Measurements from ENCODE around the gene LPAR6. TPM values are rescaled to one million over a fixed set of nuclear protein-coding genes. Genes with fewer than 3 reads are reported as not detected.

LPAR6 gene
- total and polyA plus RNA-seq, 2 of the 13 experiments (the other 11 are each of a cell fraction or from before 2014, with no cell fraction given), result 24.4 to 149 TPM

GRCh38 chr13:48391257-48391656 is 21.7 kb downstream of the LPAR6 start:
- Histone ChIP-seq H3K27ac (ENCODE audit: extremely low read length, insufficient read depth, low read length) (no peak overlapping the region), H3K4me2 (ENCODE audit: low read depth, low read length) (no peak overlapping the region), H3K9ac (ENCODE audit: insufficient read depth, low read depth, low read length) (no peak overlapping the region), H3K36me3 (replicated peaks in 1 of 2; ENCODE audit: control insufficient read depth in 1 of 2, insufficient read depth in 2 of 2, low read length in 2 of 2) (0 out of 5 replicates have a peak, but pooled peaks cover 0 to 2% of the 10 kb centered on the region in 2 experiments), H3K79me2 (ENCODE audit: insufficient read depth, low read length) (no peaks in the 10 kb centered on the region), H3K27me3 (ENCODE audit: control insufficient read depth in 1 of 2, insufficient read depth in 2 of 2, low read length in 2 of 2) (no peaks in the 10 kb centered on the region), H3K4me1 (ENCODE audit: insufficient read depth, low read length) (peaks cover 28% of the 10 kb centered on the region), H4K20me1 (ENCODE audit: insufficient read depth, low read length) (no peaks in the 10 kb centered on the region), H3K9me3 (ENCODE audit: low read length) (no peaks in the 10 kb centered on the region), H2AFZ (ENCODE audit: low read length) (no peak overlapping the region), H3K4me3 (replicated peaks in 1 of 3; ENCODE audit: insufficient read depth in 1 of 3, low read depth in 2 of 3, low read length in 3 of 3) (no peak overlapping the region)
- in situ Hi-C loops (cut with HindIII; ENCODE audit: extremely low pct_ligation_motif_present, low pct_unique_long_range_greater_than_20kb), result no loop called here
- intact Hi-C loops (cut with micrococcal nuclease; ENCODE audit: unreplicated experiment), result no loop called here
- no TSS peak for BruUV-seq (replicated peaks)
- no peak for FAIRE-seq
- ATAC-seq, result no peak
- CTCF ChIA-PET (ENCODE audit: low intra/inter-chr PET ratio, low total read pairs), result no interaction called here
- no peak for DNase-seq (ENCODE audit: low spot score)
- POLR2A ChIA-PET, result no interaction called here
- WGBS (ENCODE audit: low lambda C conversion rate), result 96% methylated on average over 3 of the region's 3 CpGs
- TF ChIP-seq PPARG (CRISPR knock-in tag; conservative IDR thresholded peaks at IDR 0.05) (no peak), ETV6 (CRISPR knock-in tag; conservative IDR thresholded peaks at IDR 0.05) (no peak), BRF2 (CRISPR knock-in tag; IDR thresholded peaks at IDR 0.05) (no peak), ZNF3 (CRISPR knock-in tag; IDR thresholded peaks at IDR 0.05) (no peak), YEATS4 (CRISPR knock-in tag; IDR thresholded peaks at IDR 0.05; ENCODE audit: borderline replicate concordance) (no peak), ZSCAN31 (CRISPR knock-in tag; IDR thresholded peaks at IDR 0.05; ENCODE audit: low read depth) (no peak), ZNF816 (CRISPR knock-in tag; IDR thresholded peaks at IDR 0.05; ENCODE audit: borderline replicate concordance) (no peak), KLF16 (CRISPR knock-in tag; IDR thresholded peaks at IDR 0.05) (no peak), ZFP36L1 (CRISPR knock-in tag; IDR thresholded peaks at IDR 0.05) (no peak), ZNF142 (CRISPR knock-in tag; IDR thresholded peaks at IDR 0.05) (no peak), ZNF781 (CRISPR knock-in tag; IDR thresholded peaks at IDR 0.05; ENCODE audit: borderline replicate concordance, not compliant biosample characterization) (no peak), ZNF703 (CRISPR knock-in tag; IDR thresholded peaks at IDR 0.05; ENCODE audit: borderline replicate concordance) (no peak)
- TF ChIP-seq, protein P1, sequence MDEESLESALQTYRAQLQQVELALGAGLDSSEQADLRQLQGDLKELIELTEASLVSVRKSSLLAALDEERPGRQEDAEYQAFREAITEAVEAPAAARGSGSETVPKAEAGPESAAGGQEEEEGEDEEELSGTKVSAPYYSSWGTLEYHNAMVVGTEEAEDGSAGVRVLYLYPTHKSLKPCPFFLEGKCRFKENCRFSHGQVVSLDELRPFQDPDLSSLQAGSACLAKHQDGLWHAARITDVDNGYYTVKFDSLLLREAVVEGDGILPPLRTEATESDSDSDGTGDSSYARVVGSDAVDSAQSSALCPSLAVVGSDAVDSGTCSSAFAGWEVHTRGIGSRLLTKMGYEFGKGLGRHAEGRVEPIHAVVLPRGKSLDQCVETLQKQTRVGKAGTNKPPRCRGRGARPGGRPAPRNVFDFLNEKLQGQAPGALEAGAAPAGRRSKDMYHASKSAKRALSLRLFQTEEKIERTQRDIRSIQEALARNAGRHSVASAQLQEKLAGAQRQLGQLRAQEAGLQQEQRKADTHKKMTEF (CRISPR knock-in tag; IDR thresholded peaks at IDR 0.05), result no peak
- TF ChIP-seq, protein P2, sequence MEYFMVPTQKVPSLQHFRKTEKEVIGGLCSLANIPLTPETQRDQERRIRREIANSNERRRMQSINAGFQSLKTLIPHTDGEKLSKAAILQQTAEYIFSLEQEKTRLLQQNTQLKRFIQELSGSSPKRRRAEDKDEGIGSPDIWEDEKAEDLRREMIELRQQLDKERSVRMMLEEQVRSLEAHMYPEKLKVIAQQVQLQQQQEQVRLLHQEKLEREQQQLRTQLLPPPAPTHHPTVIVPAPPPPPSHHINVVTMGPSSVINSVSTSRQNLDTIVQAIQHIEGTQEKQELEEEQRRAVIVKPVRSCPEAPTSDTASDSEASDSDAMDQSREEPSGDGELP (IDR thresholded peaks at IDR 0.05; ENCODE audit: borderline replicate concordance, low read depth), result no peak

Data from HepG2 (cell line).